HepG2 (cell line): Measurements from ENCODE around the gene NUP58. TPM values are rescaled to one million over a fixed set of nuclear protein-coding genes. Genes with fewer than 3 reads are reported as not detected.

Source experiments
- ATAC-seq: fragments of 200-7000 bp; cut with Tn5 transposase; 3 replicates; pipeline ENCODE4 v1.9.1; 2020; ENCODE audit warnings: mild to moderate bottlenecking, moderate library complexity
- BruUV-seq: library from RNA; stranded (reverse); fragments of 400-500 nt; replicated peaks from 2 replicates; lab custom pipeline; 2021; lab: Mats Ljungman, UMichigan
- CTCF ChIA-PET: fragments of 300-600 bp; formaldehyde crosslinking; extraction: SDS; loops from one replicate; lab custom pipeline; 2021; ENCODE audit warnings: low total read pairs, inconsistent platforms, low intra/inter-chr PET ratio; lab: Yijun Ruan, JAX
- POLR2A ChIA-PET: fragments of 350-600 bp; sonication (Branson Sonifier 250); formaldehyde crosslinking; loops from one replicate; lab custom pipeline; 2020; ENCODE audit warnings: antibody characterized with exemption, inconsistent platforms; lab: Yijun Ruan, JAX
- DNase-seq: peaks from one replicate; pipeline ENCODE4 v3.0.0-alpha.2; 2015; ENCODE audit warnings: low spot score
- FAIRE-seq: peaks from 3 replicates; lab custom pipeline; 2011; peaks lifted over from hg19 to GRCh38; lab: Jason Lieb, UNC
- H2AFZ ChIP-seq: one replicate; pipeline ENCODE4 v1.6.1; 2011; ENCODE audit warnings: low read length, inconsistent platforms
- H3K27ac ChIP-seq: fragments of 300-600 bp; 3 replicates; pipeline ENCODE4 v1.8.0; 2011; ENCODE audit warnings: mixed run types, mild to moderate bottlenecking, mixed read lengths, low read length, inconsistent platforms; ENCODE audit not compliant: insufficient read depth; ENCODE audit errors: extremely low read length
- H3K27me3 ChIP-seq, 2 experiments: fragments of 200-600 bp in 1 of 2; 2 replicates in 1 of 2; 3 replicates in 1 of 2; pipeline versions ENCODE4 v1.6.0 to v1.8.0; 2011; ENCODE audit warnings: low read length in 2 of 2, mild to moderate bottlenecking in 2 of 2, moderate library complexity in 2 of 2, inconsistent platforms in 1 of 2; ENCODE audit not compliant: insufficient read depth in 2 of 2, control insufficient read depth in 1 of 2
- H3K36me3 ChIP-seq, 2 experiments: fragments of 200-600 bp in 1 of 2; replicated peaks in 1 of 2; 2 replicates in 1 of 2; 3 replicates in 1 of 2; pipeline versions ENCODE4 v1.5.1 to v1.8.0; 2011; ENCODE audit warnings: low read length in 2 of 2, inconsistent platforms in 1 of 2; ENCODE audit not compliant: insufficient read depth in 2 of 2, control insufficient read depth in 1 of 2
- H3K4me1 ChIP-seq: 2 replicates; pipeline ENCODE4 v1.5.1; 2012; ENCODE audit warnings: low read length, inconsistent platforms; ENCODE audit not compliant: insufficient read depth
- H3K4me2 ChIP-seq: 2 replicates; pipeline ENCODE4 v1.6.0; 2011; ENCODE audit warnings: low read depth, low read length, inconsistent platforms
- H3K4me3 ChIP-seq, 3 experiments: fragments of 200-600 bp in 1 of 3; sonication (generic), shearing (Covaris generic) in 1 of 3; replicated peaks in 1 of 3; 2 replicates each; pipeline ENCODE4 v1.5.1; 2011 to 2016; ENCODE audit warnings: low read length in 3 of 3, inconsistent platforms in 2 of 3, low read depth in 2 of 3, mild to moderate bottlenecking in 2 of 3, control low read depth in 1 of 3, mixed read lengths in 1 of 3; ENCODE audit not compliant: insufficient read depth in 1 of 3
- H3K79me2 ChIP-seq: one replicate; pipeline ENCODE4 v1.6.1; 2011; ENCODE audit warnings: low read length, inconsistent platforms; ENCODE audit not compliant: insufficient read depth
- H3K9ac ChIP-seq: 2 replicates; pipeline ENCODE4 v1.6.0; 2011; ENCODE audit warnings: mild to moderate bottlenecking, low read depth, low read length, inconsistent platforms; ENCODE audit not compliant: insufficient read depth
- H3K9me3 ChIP-seq: 2 replicates; pipeline ENCODE4 v1.5.1; 2012; ENCODE audit warnings: mild to moderate bottlenecking, low read length
- H4K20me1 ChIP-seq: 2 replicates; pipeline ENCODE4 v1.6.0; 2011; ENCODE audit warnings: inconsistent platforms, mild to moderate bottlenecking, low read length, moderate library complexity; ENCODE audit not compliant: insufficient read depth
- CREB1 ChIP-seq, 2 experiments: fragments of 450-650 bp in 1 of 2; IDR thresholded peaks; 2 replicates each; pipeline ENCODE4 v1.6.1; 2016 to 2017; ENCODE audit warnings: control low read depth in 1 of 2, mild to moderate bottlenecking in 1 of 2, missing compliant biosample characterization in 1 of 2, missing genetic modification characterization in 1 of 2
- HCFC1 ChIP-seq: fragments of 150-350 bp; IDR thresholded peaks from 2 replicates; pipeline ENCODE4 v1.6.1; 2014; ENCODE audit warnings: low read depth, low read length
- HNRNPH1 ChIP-seq: fragments of 200-400 bp; formaldehyde crosslinking; optimal IDR thresholded peaks from 2 replicates; pipeline ENCODE3; 2017; ENCODE audit warnings: mild to moderate bottlenecking, low read depth, low read length
- IKZF1 ChIP-seq: fragments of 450-650 bp; IDR thresholded peaks from 2 replicates; pipeline ENCODE4 v1.7.1; 2016
- KAT8 ChIP-seq: IDR thresholded peaks from 2 replicates; pipeline ENCODE4 v1.6.1; 2016; ENCODE audit warnings: missing genetic modification reagents, missing compliant biosample characterization
- SCMH1 ChIP-seq: sonication (generic); formaldehyde crosslinking; IDR thresholded peaks from 2 replicates; pipeline ENCODE4 v1.9.0; 2021; ENCODE audit warnings: missing genetic modification reagents, mild to moderate bottlenecking, borderline replicate concordance
- ZNF296 ChIP-seq: sonication (generic); formaldehyde crosslinking; conservative IDR thresholded peaks from 2 replicates; pipeline ENCODE4 v1.5.0; 2020; ENCODE audit warnings: mild to moderate bottlenecking, missing genetic modification reagents
- ZNF33B ChIP-seq: sonication (generic); formaldehyde crosslinking; IDR thresholded peaks from 2 replicates; pipeline ENCODE4 v1.5.1; 2020; ENCODE audit warnings: mild to moderate bottlenecking, missing genetic modification reagents
- ZNF446 ChIP-seq: sonication (generic); formaldehyde crosslinking; IDR thresholded peaks from 2 replicates; pipeline ENCODE4 v1.5.0; 2020; ENCODE audit warnings: mild to moderate bottlenecking, missing genetic modification reagents
- ZNF530 ChIP-seq: sonication (generic); formaldehyde crosslinking; IDR thresholded peaks from 2 replicates; pipeline ENCODE4 v1.5.0; 2020; ENCODE audit warnings: low read depth, mild to moderate bottlenecking, missing genetic modification reagents
- ZNF546 ChIP-seq: sonication (generic); formaldehyde crosslinking; conservative IDR thresholded peaks from 2 replicates; pipeline ENCODE4 v1.8.1; 2023; ENCODE audit warnings: mild to moderate bottlenecking, missing genetic modification reagents
- ZNF720 ChIP-seq: sonication (generic); formaldehyde crosslinking; IDR thresholded peaks from 2 replicates; pipeline ENCODE4 v1.4.0; 2020; ENCODE audit warnings: missing genetic modification reagents
- ZSCAN29 ChIP-seq: sonication (generic); formaldehyde crosslinking; conservative IDR thresholded peaks from 2 replicates; pipeline ENCODE4 v1.4.0; 2020; ENCODE audit warnings: mild to moderate bottlenecking, missing genetic modification reagents
- WGBS: methylation state at CpG from one replicate; pipeline ENCODE4 v1.1.6; 2017; ENCODE audit warnings: low lambda C conversion rate; 5-methylcytosine and 5-hydroxymethylcytosine counted together
- in situ Hi-C: cut with HindIII; loops from 2 replicates; pipeline ENCODE4 v1.10.0; 2017; ENCODE audit warnings: low pct_unique_long_range_greater_than_20kb; ENCODE audit not compliant: extremely low pct_ligation_motif_present
- intact Hi-C: fragments of 100-400 bp; cut with micrococcal nuclease; formaldehyde crosslinking; loops from one replicate; pipeline ENCODE4 v1.10.0; 2022; ENCODE audit not compliant: unreplicated experiment
- polyA plus RNA-seq, 8 experiments: library from polyadenylated mRNA; depleted of rRNA in 3 of 8; stranded (reverse) in 7 of 8; unstranded in 1 of 8; fragments of >200 nt; fragmentation: Illumina TruSeq in 4 of 8; extraction: Trizol in 4 of 8; gene quantifications; 2 replicates each; pipeline versions ENCODE4 v1.2.1 to v1.2.3, GENCODE V29; 2011 to 2016; ENCODE audit warnings: low read depth in 4 of 8, missing spikeins in 1 of 8, mixed read lengths in 1 of 8; ENCODE audit not compliant: insufficient read depth in 1 of 8
- total RNA-seq, 5 experiments: library from RNA; depleted of rRNA; stranded (reverse); fragments of >200 nt; fragmentation: Illumina TruSeq; extraction: Trizol; gene quantifications; 2 replicates each; pipeline ENCODE4 v1.2.3, GENCODE V29; 2016; ENCODE audit warnings: low read depth in 1 of 5
- TF ChIP-seq, protein P1 (sequence below): sonication (generic); formaldehyde crosslinking; IDR thresholded peaks from 2 replicates; pipeline ENCODE4 v1.5.0; 2020; ENCODE audit warnings: mild to moderate bottlenecking, missing genetic modification reagents
- TF ChIP-seq, protein P2 (sequence below): sonication (generic); formaldehyde crosslinking; IDR thresholded peaks from 2 replicates; pipeline ENCODE4 v1.5.1; 2020; ENCODE audit warnings: mild to moderate bottlenecking, moderate library complexity, missing genetic modification reagents

The NUP58 gene
- total and polyA plus RNA-seq, 2 of the 13 experiments (the other 11 are each of a cell fraction or from before 2014, with no cell fraction given): 45.4 to 46.5 TPM

DNA sequence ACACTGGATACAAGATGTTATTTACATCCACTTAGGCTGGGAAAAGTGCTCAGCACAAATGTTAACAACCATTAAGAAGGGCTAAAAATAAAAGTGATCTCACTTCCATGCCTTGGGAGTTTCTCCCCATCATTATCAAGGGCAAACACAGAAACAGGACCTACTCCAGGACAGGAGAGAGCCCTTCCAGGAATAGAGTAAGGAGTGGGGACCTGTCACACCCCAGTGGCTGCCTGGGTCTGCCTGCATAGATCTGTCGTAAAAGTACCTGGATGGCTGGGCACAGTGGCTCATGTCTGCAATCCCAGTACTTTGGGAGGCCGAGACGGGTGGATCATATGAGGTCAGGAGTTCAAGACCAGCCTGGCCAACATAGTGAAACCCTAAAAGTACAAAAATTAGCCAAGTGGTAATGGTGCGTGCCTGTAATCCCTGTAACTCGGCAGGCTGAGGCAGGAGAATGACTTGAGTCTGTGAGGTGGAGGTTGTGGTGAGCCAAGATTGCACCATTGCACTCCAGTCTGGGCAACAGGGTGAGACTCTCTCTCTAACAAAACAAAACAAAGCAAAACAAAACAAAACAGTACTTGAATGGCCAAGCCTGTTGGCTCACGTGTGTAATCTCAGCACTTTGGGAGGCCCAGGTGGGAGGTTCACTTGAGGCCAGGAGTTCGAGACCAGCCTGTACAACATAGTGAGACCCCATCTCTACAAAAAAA, 76.0 kb downstream of the NUP58 start:
- FAIRE-seq: no peak
- no peak for ATAC-seq
- BruUV-seq: no TSS peak
- CTCF ChIA-PET: no interaction called here
- Histone ChIP-seq H3K27me3 (peaks cover 0 to 28% of the 10 kb centered on the region in 2 experiments; a peak in 4 of 5 replicates), H3K79me2 (no peaks in the 10 kb centered on the region), H3K36me3 (no peaks in the 10 kb centered on the region), H3K27ac (no peak overlapping the region), H4K20me1 (no peaks in the 10 kb centered on the region), H3K9me3 (no peaks in the 10 kb centered on the region), H3K4me2 (no peak overlapping the region), H2AFZ (no peak overlapping the region), H3K4me3 (no peak overlapping the region), H3K9ac (no peak overlapping the region), H3K4me1 (no peaks in the 10 kb centered on the region)
- 14% methylated on average over 7 of the region's 7 CpGs for WGBS
- DNase-seq: no peak
- TF ChIP-seq SCMH1 (CRISPR knock-in tag) (no peak), ZNF720 (CRISPR knock-in tag) (no peak), HNRNPH1 (no peak)
- in situ Hi-C loops: no loop called here
- POLR2A ChIA-PET: no interaction called here
- intact Hi-C loops: no loop called here

DNA sequence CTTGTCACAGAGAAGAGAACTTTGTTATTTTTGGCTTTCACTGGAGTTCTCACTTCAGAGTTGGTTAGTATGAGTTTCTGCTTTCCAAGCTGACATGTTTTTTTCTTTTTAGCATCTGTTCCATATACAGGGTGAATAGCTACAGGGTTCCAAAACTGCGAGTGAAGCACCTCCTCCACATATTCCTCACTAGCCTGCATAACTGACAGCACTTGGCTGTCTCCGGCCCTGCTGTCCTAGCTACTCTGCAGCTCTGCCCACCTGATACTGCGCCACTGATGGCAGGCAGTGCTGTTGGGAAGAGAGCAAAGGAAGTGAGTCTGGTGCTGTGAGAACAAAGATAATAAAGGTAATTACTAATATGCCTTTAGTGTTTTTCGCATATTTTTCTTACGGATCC, 77.1 kb downstream of the NUP58 start:
- DNase-seq: no peak
- H3K79me2 ChIP-seq: no peaks in the 10 kb centered on the region
- CTCF ChIA-PET: no interaction called here
- H3K36me3 ChIP-seq: no peaks in the 10 kb centered on the region
- POLR2A ChIA-PET: no interaction called here
- no peaks in the 10 kb centered on the region for H3K4me1 ChIP-seq
- H4K20me1 ChIP-seq: no peaks in the 10 kb centered on the region
- no peak overlapping the region for H2AFZ ChIP-seq
- intact Hi-C loops (no loop called here), in situ Hi-C loops (no loop called here)
- no peaks in the 10 kb centered on the region for H3K9me3 ChIP-seq
- no TSS peak for BruUV-seq
- no peak overlapping the region for H3K4me2 ChIP-seq
- H3K27ac ChIP-seq: no peak overlapping the region
- no peak overlapping the region for H3K9ac ChIP-seq
- H3K27me3 ChIP-seq: peaks cover 0 to 17% of the 10 kb centered on the region in 2 experiments; a peak in 2 of 5 replicates
- no peak for FAIRE-seq
- WGBS: 13% methylated on average over 5 of the region's 5 CpGs
- ATAC-seq: no peak
- H3K4me3 ChIP-seq: no peak overlapping the region
- no peak for TF ChIP-seq CREB1 (IDR thresholded peaks at IDR 0.05)
- no peak for TF ChIP-seq CREB1 (CRISPR knock-in tag; IDR thresholded peaks at IDR 0.05)
- no peak for TF ChIP-seq ZNF296 (CRISPR knock-in tag)
- no peak for TF ChIP-seq ZNF530 (CRISPR knock-in tag)
- TF ChIP-seq, protein P1, sequence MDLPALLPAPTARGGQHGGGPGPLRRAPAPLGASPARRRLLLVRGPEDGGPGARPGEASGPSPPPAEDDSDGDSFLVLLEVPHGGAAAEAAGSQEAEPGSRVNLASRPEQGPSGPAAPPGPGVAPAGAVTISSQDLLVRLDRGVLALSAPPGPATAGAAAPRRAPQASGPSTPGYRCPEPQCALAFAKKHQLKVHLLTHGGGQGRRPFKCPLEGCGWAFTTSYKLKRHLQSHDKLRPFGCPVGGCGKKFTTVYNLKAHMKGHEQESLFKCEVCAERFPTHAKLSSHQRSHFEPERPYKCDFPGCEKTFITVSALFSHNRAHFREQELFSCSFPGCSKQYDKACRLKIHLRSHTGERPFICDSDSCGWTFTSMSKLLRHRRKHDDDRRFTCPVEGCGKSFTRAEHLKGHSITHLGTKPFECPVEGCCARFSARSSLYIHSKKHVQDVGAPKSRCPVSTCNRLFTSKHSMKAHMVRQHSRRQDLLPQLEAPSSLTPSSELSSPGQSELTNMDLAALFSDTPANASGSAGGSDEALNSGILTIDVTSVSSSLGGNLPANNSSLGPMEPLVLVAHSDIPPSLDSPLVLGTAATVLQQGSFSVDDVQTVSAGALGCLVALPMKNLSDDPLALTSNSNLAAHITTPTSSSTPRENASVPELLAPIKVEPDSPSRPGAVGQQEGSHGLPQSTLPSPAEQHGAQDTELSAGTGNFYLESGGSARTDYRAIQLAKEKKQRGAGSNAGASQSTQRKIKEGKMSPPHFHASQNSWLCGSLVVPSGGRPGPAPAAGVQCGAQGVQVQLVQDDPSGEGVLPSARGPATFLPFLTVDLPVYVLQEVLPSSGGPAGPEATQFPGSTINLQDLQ (CRISPR knock-in tag): no peak
- no peak for TF ChIP-seq ZNF33B (CRISPR knock-in tag)
- TF ChIP-seq, protein P2, sequence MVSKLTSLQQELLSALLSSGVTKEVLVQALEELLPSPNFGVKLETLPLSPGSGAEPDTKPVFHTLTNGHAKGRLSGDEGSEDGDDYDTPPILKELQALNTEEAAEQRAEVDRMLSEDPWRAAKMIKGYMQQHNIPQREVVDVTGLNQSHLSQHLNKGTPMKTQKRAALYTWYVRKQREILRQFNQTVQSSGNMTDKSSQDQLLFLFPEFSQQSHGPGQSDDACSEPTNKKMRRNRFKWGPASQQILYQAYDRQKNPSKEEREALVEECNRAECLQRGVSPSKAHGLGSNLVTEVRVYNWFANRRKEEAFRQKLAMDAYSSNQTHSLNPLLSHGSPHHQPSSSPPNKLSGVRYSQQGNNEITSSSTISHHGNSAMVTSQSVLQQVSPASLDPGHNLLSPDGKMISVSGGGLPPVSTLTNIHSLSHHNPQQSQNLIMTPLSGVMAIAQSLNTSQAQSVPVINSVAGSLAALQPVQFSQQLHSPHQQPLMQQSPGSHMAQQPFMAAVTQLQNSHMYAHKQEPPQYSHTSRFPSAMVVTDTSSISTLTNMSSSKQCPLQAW (CRISPR knock-in tag): no peak
- no peak for TF ChIP-seq ZSCAN29 (CRISPR knock-in tag)
- no peak for TF ChIP-seq ZNF546
- TF ChIP-seq KAT8 (CRISPR knock-in tag): no peak
- no peak for TF ChIP-seq ZNF446 (CRISPR knock-in tag)
- TF ChIP-seq HCFC1: no peak
- TF ChIP-seq IKZF1: no peak
